Fibroblast of lung (primary cell): Measurements from ENCODE around the gene DIAPH3.

Source experiments
- CTCF ChIP-seq, 2 donors: IDR thresholded peaks in 1 of 2; conservative IDR thresholded peaks in 1 of 2; 1 replicate in 1 of 2; 2 replicates in 1 of 2; pipeline ENCODE4 v1.5.1; 2011 to 2012; ENCODE audit warnings: low read length in 2 of 2, control low read depth in 1 of 2, inconsistent platforms in 1 of 2, low read depth in 1 of 2, mild to moderate bottlenecking in 1 of 2
- EZH2 ChIP-seq: IDR thresholded peaks from 2 replicates; pipeline ENCODE4 v1.5.1; 2012; ENCODE audit warnings: low read length, control low read depth, mild to moderate bottlenecking; ENCODE audit errors: missing control alignments

GRCh38 chr13:59776924-59777690 is 386.6 kb downstream of the DIAPH3 start:
- TF ChIP-seq CTCF (conservative IDR thresholded peaks at IDR 0.05 in 1 of 2, IDR thresholded peaks at IDR 0.05 in 1 of 2; ENCODE audit: low read depth in 1 of 2, low read length in 2 of 2) (no peak), EZH2 (no peak)
